T1000 (cell line): ENCODE data around the gene HSPB8.
A peak's percentile ranks its signal among the peaks of the same experiment; 100 is the strongest.

ENCODE experiments used
- DNase-seq: peaks from one replicate; lab custom pipeline; 2025; ENCODE audit warnings: mixed read lengths; lab: John Stamatoyannopoulos, UW

Gene HSPB8

DNA sequence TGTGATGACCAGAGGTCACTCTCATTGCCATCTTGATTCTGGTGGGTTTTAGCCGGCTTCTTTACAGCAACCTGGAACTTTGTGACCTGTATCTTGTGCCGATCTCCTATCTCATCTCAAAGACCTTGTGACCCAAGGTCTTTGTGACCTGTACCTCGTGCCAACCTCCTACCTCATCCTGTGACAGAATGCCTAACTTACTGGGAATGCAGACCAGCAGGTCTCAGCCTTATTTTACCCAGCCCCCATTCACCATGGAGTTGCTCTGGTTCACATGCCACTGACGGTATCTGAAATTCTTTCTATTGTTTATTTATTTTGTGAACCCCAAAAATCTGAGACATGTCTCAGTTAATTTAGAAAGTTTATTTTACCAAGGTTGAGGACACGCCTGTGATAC, 7.4 kb upstream of the HSPB8 start:
- no peak for DNase-seq

DNA sequence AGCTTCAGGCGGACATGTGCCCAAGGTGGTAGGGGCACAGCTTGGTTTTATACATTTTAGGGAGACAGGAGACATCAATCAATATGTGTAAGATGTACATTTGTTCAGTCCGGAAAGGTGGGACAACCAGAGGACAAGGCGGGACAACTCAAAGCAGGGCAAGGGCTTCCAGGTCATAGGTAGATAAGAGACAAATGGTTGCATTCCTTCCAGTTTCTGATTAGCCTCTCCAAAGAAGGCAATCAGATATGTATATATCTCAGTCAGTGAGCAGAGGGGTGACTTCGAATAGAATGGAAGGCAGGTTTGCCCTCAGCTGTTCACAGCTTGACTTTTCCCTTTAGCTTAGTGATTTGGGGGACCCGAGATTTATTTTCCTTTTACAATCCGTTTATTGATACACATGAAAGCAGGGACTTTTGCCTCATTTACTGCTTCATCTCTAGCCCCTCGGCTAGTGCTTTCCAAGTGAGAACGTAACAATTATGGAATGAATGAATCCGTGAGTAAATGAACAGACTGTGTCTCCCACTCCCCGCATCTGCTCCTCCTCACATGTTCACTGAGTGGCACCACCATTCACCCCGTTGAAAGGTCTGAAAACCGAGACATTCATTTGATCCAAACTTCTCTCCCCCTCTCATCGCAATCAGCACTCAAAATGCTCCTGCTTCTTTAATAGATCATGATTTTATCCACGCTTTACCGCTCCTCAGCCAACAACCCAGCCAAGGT, 6.9 kb upstream of the HSPB8 start:
- DNase-seq, result no peak

DNA sequence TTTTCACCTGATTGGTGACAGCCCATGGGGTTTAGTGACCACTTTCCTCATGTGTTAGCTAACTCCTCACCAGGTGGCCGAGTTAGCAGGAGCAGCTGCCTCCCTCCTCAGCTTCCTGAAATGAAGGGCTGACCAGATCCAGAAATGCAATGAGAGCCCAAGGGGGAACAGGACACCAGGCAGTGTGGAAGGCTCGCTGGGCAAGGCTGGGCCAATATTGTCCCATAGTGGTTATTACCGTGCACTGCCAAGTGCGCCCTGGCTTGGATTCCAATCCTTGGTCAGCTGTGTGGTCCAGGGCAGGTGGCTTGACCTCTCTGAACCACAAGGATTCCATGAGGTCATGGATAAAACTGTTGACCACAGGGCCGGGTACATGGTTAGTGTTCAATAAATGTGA, 3.6 kb upstream of the HSPB8 start:
- DNase-seq, result no peak

DNA sequence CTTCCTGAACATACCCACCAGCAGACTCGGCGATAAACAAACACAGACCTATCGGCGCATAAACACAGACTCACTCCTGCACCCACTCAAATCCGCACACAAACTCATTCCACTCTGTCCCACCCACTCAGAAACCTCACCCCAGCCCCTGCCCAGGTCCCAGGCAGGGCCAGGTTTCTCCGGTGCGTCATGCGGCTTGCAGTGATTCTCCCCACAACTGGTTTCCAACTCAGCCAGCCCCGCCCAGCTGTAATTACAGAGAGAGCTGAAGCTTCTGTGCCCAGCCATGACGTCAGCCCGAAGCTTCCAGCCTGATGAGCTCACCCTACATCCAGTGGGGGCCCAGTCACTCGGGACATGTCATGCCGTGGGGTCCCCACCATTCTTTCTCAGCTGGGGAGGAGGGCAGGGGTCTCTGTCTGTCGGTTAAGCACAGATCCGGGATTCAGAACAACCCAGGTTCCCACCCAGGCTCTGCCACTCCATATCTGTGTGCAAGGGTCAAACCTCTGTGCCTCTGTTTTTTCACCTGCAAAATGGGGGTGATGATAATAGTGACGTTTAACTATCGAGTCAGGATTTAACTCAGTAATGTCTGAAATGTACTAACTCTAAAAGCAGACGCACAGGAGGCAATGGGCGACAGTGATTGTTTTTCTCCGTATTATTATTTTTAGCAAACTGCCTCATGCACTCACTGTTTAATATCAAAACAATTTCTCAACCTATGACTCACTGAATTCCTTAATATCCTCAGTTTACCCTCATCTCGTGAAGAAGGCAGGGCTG, 2.3 kb upstream of the HSPB8 start:
- peak; percentile 58 for DNase-seq

DNA sequence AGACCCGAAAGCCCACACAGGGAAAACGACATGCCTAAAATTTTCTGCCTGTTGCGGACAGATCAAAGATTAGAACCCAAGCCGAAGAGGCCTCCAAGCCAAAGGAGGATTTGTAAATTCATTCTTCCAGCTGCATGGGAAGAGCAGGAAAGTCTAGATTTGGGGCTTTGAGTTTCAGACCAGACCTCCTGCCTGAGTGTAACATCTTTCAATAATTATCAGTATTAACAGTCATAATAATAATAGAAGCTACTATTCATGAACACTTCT, 1.7 kb upstream of the HSPB8 start:
- DNase-seq, result no peak

DNA sequence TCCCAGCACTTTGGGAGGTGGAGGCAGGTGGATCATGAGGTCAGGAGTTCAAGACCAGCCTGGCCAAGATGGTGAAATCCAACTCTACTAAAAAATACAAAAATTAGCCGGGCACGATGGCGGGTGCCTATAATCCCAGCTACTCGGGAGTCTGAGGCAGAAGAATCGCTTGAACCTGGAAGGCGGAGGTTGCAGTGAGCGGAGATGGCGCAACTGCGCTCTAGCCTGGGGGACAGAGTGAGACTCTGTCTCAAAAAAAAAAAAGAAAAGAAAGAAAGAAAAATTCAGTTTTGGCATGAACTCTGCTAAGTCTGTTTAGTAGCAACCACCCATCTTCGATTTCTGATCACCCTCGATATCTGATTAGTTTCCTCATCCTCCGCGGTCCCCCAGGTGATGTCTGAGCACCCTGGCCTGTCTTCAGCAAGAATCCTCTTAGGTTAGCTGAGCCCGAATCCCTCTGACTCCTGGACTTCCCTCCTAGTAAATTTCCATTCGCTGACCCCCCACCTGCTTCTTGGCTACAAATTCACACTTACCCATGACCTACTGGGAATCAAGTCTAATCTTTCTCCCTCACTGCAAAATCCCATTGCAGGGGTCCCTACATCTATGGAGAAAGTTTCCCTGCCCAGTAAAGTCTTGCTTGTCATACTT, 879 bp upstream of the HSPB8 start:
- no peak for DNase-seq

DNA sequence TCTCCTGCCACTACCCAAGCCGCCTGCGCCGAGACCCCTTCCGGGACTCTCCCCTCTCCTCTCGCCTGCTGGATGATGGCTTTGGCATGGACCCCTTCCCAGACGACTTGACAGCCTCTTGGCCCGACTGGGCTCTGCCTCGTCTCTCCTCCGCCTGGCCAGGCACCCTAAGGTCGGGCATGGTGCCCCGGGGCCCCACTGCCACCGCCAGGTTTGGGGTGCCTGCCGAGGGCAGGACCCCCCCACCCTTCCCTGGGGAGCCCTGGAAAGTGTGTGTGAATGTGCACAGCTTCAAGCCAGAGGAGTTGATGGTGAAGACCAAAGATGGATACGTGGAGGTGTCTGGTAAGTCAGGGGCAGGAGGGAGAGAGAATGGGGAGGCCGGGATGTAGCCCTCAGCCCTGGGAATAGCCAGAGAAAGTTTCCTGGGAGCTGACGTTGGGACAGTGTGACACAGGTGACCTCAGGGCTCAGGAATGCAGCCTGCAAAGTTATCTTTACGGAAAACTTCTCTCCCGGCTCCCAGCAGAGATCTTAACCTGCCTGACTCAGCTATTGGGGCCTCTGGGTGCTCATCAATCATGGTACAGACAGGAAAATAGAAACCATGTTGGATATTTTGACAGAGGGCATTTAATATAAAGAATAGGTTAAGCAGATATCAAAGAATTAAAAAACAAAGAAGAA, 747 bp downstream of the HSPB8 start:
- peak; percentile 22 for DNase-seq

DNA sequence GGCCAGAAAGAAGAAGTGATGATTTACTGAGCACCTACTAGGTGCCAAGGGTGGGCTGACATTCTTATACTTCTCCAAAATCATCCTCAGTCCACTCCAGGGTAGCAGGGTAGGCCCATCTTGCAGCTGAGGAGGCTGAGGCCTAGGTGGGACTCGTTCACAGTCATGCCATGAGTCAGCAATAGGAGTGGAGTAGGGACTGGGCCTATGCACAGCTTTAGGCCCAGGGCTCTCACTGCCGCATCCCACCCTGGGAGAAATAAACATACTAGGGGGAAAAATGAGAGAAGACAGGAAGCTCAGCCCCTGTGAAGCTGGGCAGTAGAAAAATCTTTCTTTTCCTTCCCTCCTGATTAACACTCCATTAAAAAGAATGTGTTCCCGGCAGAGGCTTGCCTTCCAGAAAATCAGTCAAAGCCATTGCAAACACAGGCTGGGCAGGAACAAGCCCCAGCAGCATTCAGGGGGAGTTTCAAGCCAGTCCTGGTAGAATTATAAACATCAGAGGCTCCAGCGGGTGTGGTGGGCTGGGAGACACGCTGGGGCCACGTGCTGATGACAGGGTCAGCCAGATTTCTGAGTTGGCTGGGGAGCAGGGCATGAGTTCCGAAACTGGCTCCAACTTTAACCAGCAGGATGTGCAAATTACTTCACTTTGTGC, 1.8 kb downstream of the HSPB8 start:
- no peak for DNase-seq

DNA sequence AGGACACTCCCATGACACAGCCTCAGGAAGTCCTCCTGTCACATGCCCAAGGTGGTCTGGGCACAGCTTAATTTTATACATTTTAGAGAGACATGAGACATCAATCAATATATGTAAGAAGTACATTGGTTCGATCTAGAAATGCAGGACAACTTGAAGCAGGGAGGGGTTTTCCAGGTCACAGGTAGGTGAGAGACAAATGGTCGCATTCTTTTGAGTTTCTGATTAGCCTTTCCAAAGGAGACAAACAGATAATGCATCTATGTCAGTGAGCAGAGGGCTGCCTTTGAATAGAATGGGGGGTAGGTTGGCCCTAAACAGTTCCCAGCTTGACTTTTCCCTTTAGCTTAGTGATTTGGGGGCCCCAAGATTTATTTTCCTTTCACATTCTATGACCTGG, 2.5 kb downstream of the HSPB8 start:
- no peak for DNase-seq

DNA sequence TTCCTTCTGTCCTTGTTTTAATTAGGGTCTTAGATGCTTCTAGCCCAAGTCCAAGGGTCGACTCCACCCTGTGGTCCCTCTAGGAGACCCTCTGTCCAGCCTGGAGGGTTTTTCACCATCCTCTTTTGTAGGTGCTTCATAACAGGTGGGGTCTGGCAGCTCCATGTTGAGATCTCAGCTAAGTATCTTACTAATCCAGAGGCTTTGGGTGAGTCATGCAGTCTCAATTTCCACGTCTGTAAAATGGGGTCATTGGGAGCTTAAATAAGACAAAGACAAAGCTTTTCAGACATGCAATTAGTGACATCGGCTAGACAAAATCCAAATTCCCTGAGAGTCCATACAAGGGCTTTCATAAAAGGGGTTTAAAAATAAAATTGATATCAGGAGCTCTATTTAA, 3.2 kb downstream of the HSPB8 start:
- DNase-seq, result no peak

DNA sequence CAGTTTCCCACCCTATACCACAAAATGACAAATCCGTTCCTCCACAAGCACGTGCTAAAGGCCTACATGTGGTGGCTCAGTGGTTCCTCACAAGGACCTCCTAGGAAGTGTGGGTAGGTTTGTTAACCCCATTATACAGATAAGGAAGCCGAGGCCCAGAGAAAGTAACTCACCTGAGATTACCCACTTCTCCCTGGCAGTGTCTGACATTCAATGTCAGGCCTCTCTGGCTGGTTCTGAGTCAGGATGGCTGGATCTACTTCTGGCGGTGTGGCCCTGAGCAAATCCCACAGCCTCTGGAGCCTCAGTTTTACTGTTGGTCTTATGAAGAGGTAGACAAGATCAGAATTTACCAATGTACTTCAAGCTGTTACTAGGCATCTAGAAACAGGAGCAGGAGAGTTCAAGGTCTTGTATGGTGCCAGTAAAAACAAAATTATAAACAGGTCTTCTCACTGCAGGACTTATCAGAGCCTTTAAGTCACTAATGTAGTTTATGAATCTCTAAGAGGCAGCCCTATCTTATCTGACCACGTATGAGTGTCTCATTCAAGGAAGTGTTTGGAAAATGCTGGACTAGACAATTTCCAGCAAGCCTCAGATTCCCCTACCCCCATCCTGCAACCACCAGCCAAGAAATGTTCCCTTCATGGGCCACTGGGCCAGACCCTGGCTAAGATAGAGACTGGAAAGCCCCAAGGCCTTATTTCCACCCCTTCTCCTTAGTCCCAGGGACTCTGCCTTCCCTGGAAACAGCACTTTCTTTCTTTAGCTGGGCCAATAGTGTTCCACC, 4.2 kb downstream of the HSPB8 start:
- no peak for DNase-seq

DNA sequence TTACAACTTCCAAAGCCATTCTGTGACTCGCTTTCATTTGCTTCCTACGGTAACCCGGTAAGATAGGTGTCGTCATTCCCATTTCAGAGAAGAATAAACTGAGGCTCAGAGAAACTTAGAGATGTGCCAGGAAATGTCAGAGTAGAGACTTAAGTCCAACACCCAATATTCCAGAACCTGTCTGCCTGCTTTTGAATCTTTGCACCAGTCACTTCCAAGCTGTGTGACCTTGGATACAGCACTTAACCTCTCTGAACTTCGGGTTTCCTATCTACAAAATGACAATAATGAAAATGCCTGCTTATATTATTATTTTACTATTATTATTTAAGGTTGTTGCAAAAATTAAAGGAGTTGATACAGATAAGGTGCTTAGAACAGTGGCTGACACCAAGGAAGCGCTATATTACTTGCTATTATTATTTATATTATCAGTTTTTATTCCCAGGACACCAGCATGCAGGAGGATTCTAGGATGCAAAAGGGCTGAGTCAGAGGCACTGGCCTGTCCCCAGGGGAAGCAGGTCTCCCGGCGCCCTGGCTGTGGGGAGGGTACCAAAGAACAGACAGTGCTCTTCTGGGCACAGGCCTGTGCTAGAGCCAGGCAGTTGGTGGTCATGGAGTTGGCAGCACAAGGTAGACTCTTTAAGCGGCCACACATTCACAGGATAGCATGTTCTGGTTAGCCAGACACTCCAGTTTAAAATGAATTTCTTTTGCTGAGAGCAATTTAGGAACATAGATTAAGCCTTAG, 5.4 kb downstream of the HSPB8 start:
- DNase-seq, result no peak

DNA sequence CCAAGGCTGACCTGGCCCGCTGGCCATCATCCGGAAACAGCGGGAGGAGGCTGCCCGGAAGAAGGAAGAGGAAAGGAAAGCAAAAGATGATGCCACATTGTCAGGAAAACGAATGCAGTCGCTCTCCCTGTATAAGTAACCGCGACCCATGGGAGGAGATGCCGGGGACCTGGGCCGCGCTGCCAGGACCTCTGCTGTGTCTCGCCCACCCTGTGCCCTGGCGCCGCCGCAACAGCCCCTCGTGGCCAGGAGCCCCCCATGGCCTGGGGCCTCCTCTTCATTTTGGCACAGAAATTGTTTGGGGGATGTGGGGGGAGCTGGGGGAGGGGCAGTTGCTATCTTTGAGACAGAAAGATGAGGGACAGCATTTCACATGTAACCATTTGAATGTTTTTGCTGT, 16.5 kb downstream of the HSPB8 start:
- no peak for DNase-seq

DNA sequence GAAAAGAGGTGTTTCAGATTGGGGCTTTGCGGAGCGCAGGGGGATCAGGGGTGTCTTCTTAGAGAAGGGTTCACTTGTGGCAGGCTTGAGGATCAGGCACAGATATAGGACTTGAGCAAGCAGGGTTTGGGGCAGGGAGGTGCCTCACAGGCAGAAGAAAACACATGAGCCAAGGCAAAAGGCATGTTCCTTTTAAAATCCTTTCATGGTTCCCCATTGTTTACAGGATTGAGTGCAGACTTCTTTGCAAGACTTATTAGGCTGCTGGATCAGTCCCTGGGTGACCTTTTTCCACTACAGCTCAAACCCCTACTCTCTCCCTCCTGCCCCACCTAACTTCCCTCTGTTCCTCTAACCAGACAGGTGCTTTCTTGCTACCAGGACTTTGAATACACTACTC, 19.7 kb downstream of the HSPB8 start:
- DNase-seq, result no peak

DNA sequence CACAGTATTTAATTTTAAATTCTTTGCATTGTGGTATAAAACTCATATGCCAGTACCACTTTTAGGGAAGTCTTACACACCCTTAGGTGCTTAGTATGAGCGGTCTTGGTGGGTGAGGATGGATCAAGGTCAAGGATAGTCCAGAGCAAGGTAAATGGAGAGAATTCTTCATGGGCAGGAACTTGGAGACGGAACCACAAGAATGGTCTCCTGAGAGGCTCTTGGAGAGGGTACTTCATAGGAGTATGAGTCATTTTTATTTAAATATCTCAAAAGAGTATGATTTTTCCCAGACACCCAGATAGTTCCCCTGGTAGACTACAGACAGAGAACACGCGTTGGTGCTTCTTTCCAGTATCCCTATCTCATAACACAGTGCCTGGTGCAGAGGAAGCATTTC, 21.9 kb downstream of the HSPB8 start:
- DNase-seq, result no peak

DNA sequence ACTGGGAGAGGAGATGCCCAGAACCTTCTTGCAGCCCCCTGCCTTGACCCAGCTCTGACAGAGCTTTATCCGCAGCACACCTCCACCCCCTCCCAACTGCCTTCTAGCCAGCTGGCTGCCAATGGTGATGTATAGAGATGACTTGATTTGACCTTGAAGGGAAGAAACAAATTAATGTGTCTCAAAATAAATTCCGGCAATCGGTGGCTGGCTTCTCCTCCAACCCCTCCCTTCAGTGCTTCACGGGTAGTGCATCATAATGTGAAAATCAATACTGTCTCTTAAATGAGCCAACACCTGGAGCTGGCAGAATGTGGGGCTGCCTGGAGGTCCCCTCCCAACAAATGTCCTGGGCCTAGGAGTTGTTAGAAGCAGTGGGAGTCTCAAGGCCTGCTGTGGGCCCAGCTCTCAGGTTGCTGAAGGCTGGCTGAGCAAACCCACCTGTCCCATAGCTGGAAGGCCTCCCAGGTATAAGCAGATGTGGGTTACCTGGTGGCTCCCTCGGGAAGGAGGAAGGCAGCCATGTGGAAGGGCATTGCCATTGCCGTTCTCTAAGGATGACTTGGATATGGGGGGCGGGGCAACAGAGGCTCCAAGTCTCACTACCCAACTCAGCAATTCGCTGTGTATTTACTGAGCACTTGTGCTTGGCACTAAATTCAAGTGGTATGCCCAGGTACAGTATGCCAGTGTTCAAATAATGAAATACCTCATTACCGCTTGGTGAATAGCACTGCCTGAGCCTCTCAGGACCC, 23.2 kb downstream of the HSPB8 start:
- no peak for DNase-seq

DNA sequence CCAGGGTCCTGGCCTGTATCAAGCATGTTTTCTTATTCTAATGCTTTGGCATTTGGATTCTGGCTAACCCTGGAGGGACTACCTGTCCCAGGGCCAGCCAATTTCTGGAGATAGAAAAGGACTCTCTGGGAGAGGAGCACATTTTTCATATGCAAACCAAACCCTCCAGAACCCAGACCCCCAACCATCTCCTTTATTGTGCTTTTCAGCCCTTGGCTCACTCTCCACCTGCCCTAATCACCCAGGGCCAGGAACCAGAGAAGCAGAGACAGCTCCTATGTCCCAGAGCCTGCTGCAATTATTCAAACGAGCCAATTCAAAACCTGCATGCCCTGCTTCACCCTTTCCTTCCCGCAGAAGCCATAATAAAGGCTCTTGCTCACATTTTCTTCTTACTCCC, 23.8 kb downstream of the HSPB8 start:
- no peak for DNase-seq

DNA sequence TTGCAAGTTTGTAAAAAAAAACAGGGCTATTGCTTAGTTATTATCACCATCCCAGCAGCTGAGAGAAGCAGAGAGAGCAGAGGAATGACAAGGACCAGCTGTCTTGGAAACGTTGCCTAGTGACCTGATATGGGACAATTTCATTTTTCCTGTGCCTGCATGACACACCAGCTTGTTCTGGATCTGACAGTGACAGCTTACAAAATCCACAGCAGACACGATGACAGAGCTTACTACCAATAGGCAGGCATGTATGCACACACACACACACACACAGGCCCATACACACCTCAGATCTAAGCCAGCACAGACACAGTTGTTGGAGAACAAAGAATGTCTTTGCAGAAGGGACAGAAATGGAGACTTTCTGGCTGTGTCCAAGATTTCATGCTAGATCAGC, 25.4 kb downstream of the HSPB8 start:
- no peak for DNase-seq

DNA sequence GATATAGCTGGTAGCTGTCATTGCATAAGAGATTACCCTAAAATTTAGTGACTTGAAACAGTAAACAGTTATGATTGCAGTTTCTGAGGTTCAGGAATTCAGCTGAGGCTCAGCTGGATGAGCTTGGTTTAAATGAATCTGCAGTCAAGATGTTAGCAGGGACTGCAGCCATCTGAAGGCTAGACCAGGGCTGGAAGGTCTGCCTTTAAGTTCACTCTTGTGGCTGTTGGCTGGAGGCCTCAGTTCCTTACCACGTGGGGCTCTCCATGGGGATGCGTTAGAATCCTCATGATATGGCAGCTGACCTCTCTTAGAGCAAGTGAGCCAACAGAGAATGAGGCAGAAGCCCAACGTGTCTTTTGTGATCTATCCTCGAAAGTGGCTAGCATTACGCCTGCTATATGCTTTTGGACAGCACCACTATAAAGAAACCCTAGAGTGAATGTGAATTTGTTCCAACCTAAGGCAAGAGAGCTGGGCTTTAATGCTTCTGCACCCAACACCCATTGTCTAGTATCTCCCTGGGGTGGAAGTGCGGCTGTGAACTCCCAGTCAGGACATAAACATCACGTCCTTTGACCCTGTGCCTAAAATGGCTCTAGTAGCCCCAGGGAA, 26.0 kb downstream of the HSPB8 start:
- DNase-seq, result no peak
